Naive thymus-derived CD8-positive, alpha-beta T cell (primary cell): ENCODE data around the gene PRH1. TPM values are rescaled to one million over a fixed set of nuclear protein-coding genes. Genes with fewer than 3 reads are reported as not detected.

Source experiments
- polyA plus RNA-seq, 3 donors: library from polyadenylated mRNA; unstranded; fragments of 300-500 nt; fragmentation: Illumina TruSeq; gene quantifications; one replicate each; pipeline ENCODE4 v1.2.3, GENCODE V29; 2021
- total RNA-seq, 8 experiments: library from RNA in 2 of 8; stranded (reverse) in 2 of 8; gene quantifications; one replicate each; pipeline ENCODE4 v1.2.3 and lab custom pipeline; 2021 to 2026

Gene PRH1
- total and polyA plus RNA-seq, 5 experiments from 2014 or later: 7.0 to 27.1 (median 20.8) TPM

Other genes starting within 250 kb of the PRH1 start
- gene STYK1, start 210.2 kb downstream of the PRH1 start, total RNA-seq: under 1 TPM; 0.10 to 0.19 TPM
- under 1 TPM in 1 of 3 donors, not detected in 2; 0.47 TPM for gene STYK1, start 210.2 kb downstream of the PRH1 start, polyA plus RNA-seq
- gene YBX3, start 160.9 kb downstream of the PRH1 start, total RNA-seq: 10 to 100 TPM; 86.0 to 88.6 TPM
- gene YBX3, start 160.9 kb downstream of the PRH1 start, polyA plus RNA-seq: 10 to 100 TPM; 56.6 to 80.1 (median 62.5) TPM
- gene TAS2R7, start 81.6 kb downstream of the PRH1 start, total RNA-seq: not detected
- gene TAS2R7, start 81.6 kb downstream of the PRH1 start, polyA plus RNA-seq: not detected
- not detected for gene TAS2R8, start 77.0 kb downstream of the PRH1 start, total RNA-seq
- not detected for gene TAS2R8, start 77.0 kb downstream of the PRH1 start, polyA plus RNA-seq
- gene TAS2R9, start 74.1 kb downstream of the PRH1 start, total RNA-seq: not detected
- gene TAS2R9, start 74.1 kb downstream of the PRH1 start, polyA plus RNA-seq: not detected
- gene TAS2R10, start 57.9 kb downstream of the PRH1 start, total RNA-seq: 1 to 10 TPM; 1.3 TPM
- not detected for gene TAS2R10, start 57.9 kb downstream of the PRH1 start, polyA plus RNA-seq
- gene PRR4, start 34.8 kb downstream of the PRH1 start, total RNA-seq: 1 to 10 TPM; 1.8 to 2.5 TPM
- gene PRR4, start 34.8 kb downstream of the PRH1 start, polyA plus RNA-seq: 1 to 10 TPM in 1 of 3 donors, under 1 TPM in 1, not detected in 1; 0.87 to 5.7 TPM
- 1 to 10 TPM; 1.2 to 1.5 TPM for gene TAS2R13, start 25.3 kb upstream of the PRH1 start, total RNA-seq
- not detected for gene TAS2R13, start 25.3 kb upstream of the PRH1 start, polyA plus RNA-seq
- gene PRH2, start 45.0 kb upstream of the PRH1 start, total RNA-seq: not detected
- gene PRH2, start 45.0 kb upstream of the PRH1 start, polyA plus RNA-seq: not detected
- gene TAS2R14, start 55.0 kb upstream of the PRH1 start, total RNA-seq: 1 to 10 TPM; 3.1 to 3.5 TPM
- gene TAS2R14, start 55.0 kb upstream of the PRH1 start, polyA plus RNA-seq: 1 to 10 TPM in 1 of 3 donors, under 1 TPM in 2; 0.71 to 1.2 (median 0.74) TPM
- gene TAS2R50, start 102.7 kb upstream of the PRH1 start, total RNA-seq: 1 to 10 TPM; 1.2 TPM
- gene TAS2R50, start 102.7 kb upstream of the PRH1 start, polyA plus RNA-seq: not detected
- 1 to 10 TPM; 1.7 to 2.1 TPM for gene TAS2R20, start 114.0 kb upstream of the PRH1 start, total RNA-seq
- gene TAS2R20, start 114.0 kb upstream of the PRH1 start, polyA plus RNA-seq: under 1 TPM; 0.14 to 0.25 (median 0.15) TPM
- gene TAS2R19, start 138.4 kb upstream of the PRH1 start, total RNA-seq: 1 to 10 TPM; 3.9 to 4.7 TPM
- gene TAS2R19, start 138.4 kb upstream of the PRH1 start, polyA plus RNA-seq: under 1 TPM in 1 of 3 donors, not detected in 2; 0.22 TPM
- 1 to 10 TPM; 2.8 to 3.2 TPM for gene TAS2R31, start 147.2 kb upstream of the PRH1 start, total RNA-seq
- under 1 TPM in 2 of 3 donors, not detected in 1; 0.22 to 0.39 TPM for gene TAS2R31, start 147.2 kb upstream of the PRH1 start, polyA plus RNA-seq
- 1 to 10 TPM in 1 of 2 experiments, under 1 TPM in 1; 0.71 to 1.9 TPM for gene TAS2R46, start 178.0 kb upstream of the PRH1 start, total RNA-seq
- gene TAS2R46, start 178.0 kb upstream of the PRH1 start, polyA plus RNA-seq: under 1 TPM in 1 of 3 donors, not detected in 2; 0.66 TPM
- gene TAS2R43, start 208.1 kb upstream of the PRH1 start, total RNA-seq: 1 to 10 TPM in 1 of 2 experiments, under 1 TPM in 1; 0.91 to 1.4 TPM
- gene TAS2R43, start 208.1 kb upstream of the PRH1 start, polyA plus RNA-seq: not detected